Liver (tissue), 3 donors: Measurements from ENCODE around the gene CBX4.

ENCODE experiments used
- CTCF ChIP-seq: fragments of 150-350 bp; IDR thresholded peaks from 2 replicates; pipeline ENCODE4 v1.5.1; 2017; ENCODE audit warnings: improper control_type of control experiment, low read depth, low read length; ENCODE audit not compliant: missing input control
- FOXA1 ChIP-seq: IDR thresholded peaks from 2 replicates; pipeline ENCODE4 v1.6.1; 2016; ENCODE audit warnings: antibody characterized with exemption
- JUND ChIP-seq, 2 donors: IDR thresholded peaks; 2 replicates each; pipeline ENCODE4 v1.6.1; 2016; ENCODE audit warnings: antibody characterized with exemption in 2 of 2
- REST ChIP-seq: IDR thresholded peaks from 2 replicates; pipeline ENCODE4 v1.6.1; 2016; ENCODE audit warnings: antibody characterized with exemption, mild to moderate bottlenecking
- RXRA ChIP-seq, 2 donors: IDR thresholded peaks; 2 replicates each; pipeline ENCODE4 v1.6.1; 2017 to 2018; ENCODE audit warnings: antibody characterized with exemption in 2 of 2, mild to moderate bottlenecking in 1 of 2
- YY1 ChIP-seq: IDR thresholded peaks from 2 replicates; pipeline ENCODE4 v1.6.1; 2016; ENCODE audit warnings: antibody characterized with exemption, mild to moderate bottlenecking
- ZBTB33 ChIP-seq: IDR thresholded peaks from 2 replicates; pipeline ENCODE4 v1.6.1; 2016; ENCODE audit warnings: antibody characterized with exemption
- donor health status: healthy.
- donor health status: healthy.

- no peak for TF ChIP-seq CTCF
- TF ChIP-seq YY1 = no peak
- no peak for TF ChIP-seq JUND (IDR thresholded peaks at IDR 0.05)
- TF ChIP-seq FOXA1 = no peak
- no peak for TF ChIP-seq RXRA (IDR thresholded peaks at IDR 0.05)
- TF ChIP-seq ZBTB33 = no peak
- TF ChIP-seq REST = no peak
These were observed 8.9 kb downstream of the CBX4 start for GRCh38 chr17:79830303-79830702.
